ENCODE data around the gene ESPNL.
A peak's percentile ranks its signal among the peaks of the same experiment; 100 is the strongest.

The ESPNL gene

GRCh38 chr2:238129166-238130010, 29.2 kb downstream of the ESPNL start:
- DNase-seq (ENCODE audit: low spot score): no peak

GRCh38 chr2:238130111-238130695, 30.1 kb downstream of the ESPNL start:
- DNase-seq (ENCODE audit: low spot score): no peak

GRCh38 chr2:238130696-238131628, 30.8 kb downstream of the ESPNL start:
- no peak for DNase-seq (ENCODE audit: low spot score)

GRCh38 chr2:238131761-238132462, 31.8 kb downstream of the ESPNL start:
- DNase-seq (ENCODE audit: low spot score): no peak

GRCh38 chr2:238132463-238133450, 32.6 kb downstream of the ESPNL start:
- DNase-seq (ENCODE audit: low spot score): no peak

GRCh38 chr2:238133499-238134392, 33.6 kb downstream of the ESPNL start:
- DNase-seq (ENCODE audit: low spot score): no peak

- DNase-seq (ENCODE audit: low spot score): no peak
These were observed 34.2 kb downstream of the ESPNL start for GRCh38 chr2:238134393-238134785.

- no peak for DNase-seq (ENCODE audit: low spot score)
These were observed 35.5 kb downstream of the ESPNL start for GRCh38 chr2:238135601-238136150.

GRCh38 chr2:238136820-238137537, 36.8 kb downstream of the ESPNL start:
- no peak for DNase-seq (ENCODE audit: low spot score)

GRCh38 chr2:238137885-238138284, 37.7 kb downstream of the ESPNL start:
- DNase-seq (ENCODE audit: low spot score): no peak

GRCh38 chr2:238138331-238139195, 38.4 kb downstream of the ESPNL start, which contains the start of gene KLHL30:
TSS of gene KLHL30 (plus strand) at chr2:238138668. CDS start at chr2:238140755, 2,087 bp downstream.
- no peak for DNase-seq (ENCODE audit: low spot score)

GRCh38 chr2:238139196-238140039, 39.3 kb downstream of the ESPNL start:
- DNase-seq (ENCODE audit: low spot score): peak; percentile 14

- DNase-seq (ENCODE audit: low spot score): no peak
These were observed 39.9 kb downstream of the ESPNL start for GRCh38 chr2:238140040-238140439.

- no peak for DNase-seq (ENCODE audit: low spot score)
These were observed 40.8 kb downstream of the ESPNL start for GRCh38 chr2:238140721-238141540.

GRCh38 chr2:238141541-238142318, 41.6 kb downstream of the ESPNL start:
- DNase-seq (ENCODE audit: low spot score): peak; percentile 89

Data from kidney tubule cell (primary cell).